H1 (cell line): ENCODE data around the gene S100A13. TPM values are rescaled to one million over a fixed set of nuclear protein-coding genes. Genes with fewer than 3 reads are reported as not detected.
"Not testable (repeated sequence)": the region's sequence is repeated elsewhere in the genome, so short reads cannot be mapped to it uniquely, and the experiment has no call there.

ENCODE experiments used
- CTCF ChIA-PET: fragments of 300-600 bp; sonication (Branson Sonifier 250); formaldehyde crosslinking; loops from one replicate; lab custom pipeline; 2021; ENCODE audit not compliant: partially characterized antibody; lab: Charles Lee
- POLR2A ChIA-PET: fragments of 300-600 bp; sonication (Branson Sonifier 250); formaldehyde crosslinking; loops from one replicate; lab custom pipeline; 2021; ENCODE audit warnings: inconsistent platforms; ENCODE audit not compliant: partially characterized antibody; lab: Charles Lee
- DNase-seq, 2 experiments: peaks; one replicate each; pipeline versions ENCODE4 v3.0.0 to v3.0.0-alpha.2; 2010 to 2022; ENCODE audit warnings: low spot score in 2 of 2, low read depth in 1 of 2, mixed read lengths in 1 of 2
- FAIRE-seq: peaks from 2 replicates; lab custom pipeline; 2011; peaks lifted over from hg19 to GRCh38; lab: Jason Lieb, UNC
- H2AFZ ChIP-seq: 2 replicates; pipeline ENCODE4 v1.8.1; 2012; ENCODE audit warnings: low read length, inconsistent platforms
- H2AK5ac ChIP-seq: 2 replicates; pipeline ENCODE4 v1.6.1; 2013; ENCODE audit warnings: low read depth, low read length
- H2BK120ac ChIP-seq: replicated peaks from 2 replicates; pipeline ENCODE3; 2013; ENCODE audit warnings: low read depth, low read length, inconsistent platforms
- H2BK12ac ChIP-seq: 2 replicates; pipeline ENCODE4 v1.6.1; 2013; ENCODE audit warnings: low read depth, low read length
- H2BK15ac ChIP-seq: 2 replicates; pipeline ENCODE4 v1.6.1; 2013; ENCODE audit warnings: low read length
- H2BK20ac ChIP-seq: 2 replicates; pipeline ENCODE4 v1.6.1; 2013; ENCODE audit warnings: low read length
- H2BK5ac ChIP-seq: 2 replicates; pipeline ENCODE4 v1.6.1; 2013; ENCODE audit warnings: low read depth, low read length
- H3K14ac ChIP-seq: 2 replicates; pipeline ENCODE4 v1.6.1; 2013; ENCODE audit warnings: inconsistent platforms; ENCODE audit not compliant: insufficient read length
- H3K18ac ChIP-seq: 2 replicates; pipeline ENCODE4 v1.6.1; 2013; ENCODE audit warnings: low read length; ENCODE audit errors: extremely low read depth
- H3K23ac ChIP-seq: 2 replicates; pipeline ENCODE4 v1.6.1; 2013; ENCODE audit warnings: inconsistent platforms; ENCODE audit not compliant: insufficient read length
- H3K23me2 ChIP-seq: 2 replicates; pipeline ENCODE4 v1.6.1; 2013; ENCODE audit warnings: low read depth, low read length
- H3K27ac ChIP-seq: 2 replicates; pipeline ENCODE4 v1.6.1; 2011; ENCODE audit warnings: low read depth, low read length, inconsistent platforms
- H3K27me3 ChIP-seq, 4 experiments: replicated peaks in 1 of 4; 1 replicate in 1 of 4; 2 replicates in 3 of 4; pipeline versions ENCODE4 v1.6.1 to v1.8.1; 2011 to 2013; ENCODE audit warnings: low read length in 3 of 4, mild to moderate bottlenecking in 3 of 4, inconsistent platforms in 2 of 4, mixed read lengths in 2 of 4, moderate library complexity in 1 of 4; ENCODE audit not compliant: control insufficient read depth in 3 of 4, insufficient read depth in 3 of 4; ENCODE audit errors: extremely low read depth in 1 of 4
- H3K36me3 ChIP-seq, 4 experiments: 2 replicates each; pipeline versions ENCODE4 v1.6.1 to v1.8.1; 2011 to 2013; ENCODE audit warnings: mild to moderate bottlenecking in 4 of 4, low read length in 3 of 4, moderate library complexity in 2 of 4, control low read depth in 1 of 4, inconsistent platforms in 1 of 4; ENCODE audit not compliant: insufficient read depth in 4 of 4, control insufficient read depth in 2 of 4
- H3K4ac ChIP-seq: replicated peaks from 2 replicates; pipeline ENCODE3; 2013; ENCODE audit warnings: low read length, low read depth, mixed read lengths, inconsistent platforms; ENCODE audit not compliant: insufficient read length
- H3K4me1 ChIP-seq, 4 experiments: replicated peaks in 1 of 4; 1 replicate in 1 of 4; 2 replicates in 3 of 4; pipeline versions ENCODE4 v1.6.1 to v1.8.1; 2011 to 2013; ENCODE audit warnings: low read length in 3 of 4, inconsistent platforms in 2 of 4, mixed read lengths in 1 of 4; ENCODE audit not compliant: insufficient read depth in 4 of 4, control insufficient read depth in 3 of 4
- H3K4me2 ChIP-seq, 2 experiments: 2 replicates each; pipeline versions ENCODE4 v1.6.1 to v1.8.1; 2011 to 2013; ENCODE audit warnings: low read depth in 2 of 2, low read length in 2 of 2, control low read depth in 1 of 2, inconsistent platforms in 1 of 2, mild to moderate bottlenecking in 1 of 2; ENCODE audit not compliant: insufficient read depth in 1 of 2
- H3K4me3 ChIP-seq, 4 experiments: fragments of 200-600, 300-600 bp in 1 of 4; sonication (generic), shearing (Covaris generic), sonication (Bioruptor Twin) in 1 of 4; 2 replicates each; pipeline versions ENCODE4 v1.5.1 to v1.8.1; 2011 to 2016; ENCODE audit warnings: low read length in 4 of 4, low read depth in 3 of 4, control low read depth in 2 of 4, inconsistent platforms in 2 of 4, mild to moderate bottlenecking in 2 of 4, mixed read lengths in 1 of 4, moderate library complexity in 1 of 4; ENCODE audit not compliant: insufficient read depth in 2 of 4; ENCODE audit errors: extremely low read depth in 1 of 4
- H3K56ac ChIP-seq: replicated peaks from 2 replicates; pipeline ENCODE3; 2013; ENCODE audit warnings: low read depth, mild to moderate bottlenecking, mixed read lengths, low read length, inconsistent platforms; ENCODE audit not compliant: insufficient read length
- H3K79me1 ChIP-seq: 2 replicates; pipeline ENCODE4 v1.6.1; 2013; ENCODE audit warnings: low read depth, low read length, control low read depth
- H3K79me2 ChIP-seq, 2 experiments: 2 replicates each; pipeline versions ENCODE4 v1.6.1 to v1.8.1; 2012 to 2013; ENCODE audit warnings: low read length in 2 of 2, mild to moderate bottlenecking in 2 of 2, inconsistent platforms in 1 of 2; ENCODE audit not compliant: insufficient read depth in 2 of 2, control insufficient read depth in 1 of 2
- H3K9ac ChIP-seq, 4 experiments: replicated peaks in 1 of 4; 1 replicate in 1 of 4; 2 replicates in 3 of 4; pipeline versions ENCODE4 v1.6.1 to v1.8.1; 2011 to 2013; ENCODE audit warnings: low read depth in 3 of 4, low read length in 3 of 4, control low read depth in 2 of 4, mild to moderate bottlenecking in 2 of 4, moderate library complexity in 2 of 4, inconsistent platforms in 1 of 4; ENCODE audit errors: extremely low read depth in 1 of 4
- H3K9me3 ChIP-seq, 2 experiments: 2 replicates each; pipeline versions ENCODE4 v1.6.1 to v1.8.1; 2012 to 2013; ENCODE audit warnings: mild to moderate bottlenecking in 2 of 2, moderate library complexity in 2 of 2, control low read depth in 1 of 2, inconsistent platforms in 1 of 2, low read depth in 1 of 2, low read length in 1 of 2, mixed read lengths in 1 of 2; ENCODE audit not compliant: insufficient read depth in 2 of 2
- H4K20me1 ChIP-seq, 2 experiments: replicated peaks in 1 of 2; 2 replicates each; pipeline versions ENCODE3 to v1.8.1; 2011 to 2013; ENCODE audit warnings: inconsistent platforms in 2 of 2, low read length in 2 of 2, mild to moderate bottlenecking in 1 of 2; ENCODE audit not compliant: insufficient read depth in 2 of 2, control insufficient read depth in 1 of 2
- H4K5ac ChIP-seq: 2 replicates; pipeline ENCODE4 v1.6.1; 2013; ENCODE audit warnings: low read length, low read depth, mixed read lengths, inconsistent platforms; ENCODE audit not compliant: insufficient read length
- H4K8ac ChIP-seq: 2 replicates; pipeline ENCODE4 v1.8.0; 2013; ENCODE audit warnings: mild to moderate bottlenecking, moderate library complexity, low read length, inconsistent platforms; ENCODE audit not compliant: insufficient read depth; ENCODE audit errors: extremely low read depth
- H4K91ac ChIP-seq: replicated peaks from 2 replicates; pipeline ENCODE3; 2013; ENCODE audit warnings: low read length, mixed read lengths, inconsistent platforms; ENCODE audit not compliant: insufficient read length
- WGBS, 2 experiments: shearing (Covaris generic) in 1 of 2; methylation state at CpG; one replicate each; pipeline versions ENCODE4 v1.1.6 to v1.1.7; 2013 to 2015; ENCODE audit warnings: low lambda C conversion rate in 2 of 2, mixed read lengths in 2 of 2, inconsistent platforms in 1 of 2, low coverage in 1 of 2, missing lambda C conversion rate in 1 of 2; ENCODE audit not compliant: insufficient replicate concordance in 2 of 2, insufficient coverage in 1 of 2, insufficient read length in 1 of 2; ENCODE audit errors: extremely low coverage in 1 of 2, missing lambda C conversion rate in 1 of 2; 5-methylcytosine and 5-hydroxymethylcytosine counted together
- polyA plus RNA-seq, 7 experiments: library from polyadenylated mRNA; depleted of rRNA in 3 of 7; stranded (reverse) in 5 of 7; unstranded in 2 of 7; fragments of >200 nt in 5 of 7; fragments of 200-250 nt in 2 of 7; gene quantifications; 1 replicate in 5 of 7; 2 replicates in 1 of 7; 4 replicates in 1 of 7; pipeline versions ENCODE4 v1.2.1 to v1.2.3, GENCODE V29; 2011 to 2013; ENCODE audit warnings: missing spikeins in 2 of 7, mixed read lengths in 2 of 7
- total RNA-seq: library from RNA; stranded (reverse); fragmentation: NEBNext Ultra II Directional; extraction: Animal tissue kit (Norgen Biotek cat#: 25700); gene quantifications from 2 replicates; pipeline ENCODE4 v1.2.1, GENCODE V29; 2021

S100A13 gene
- total and polyA plus RNA-seq, 2 of the 8 experiments (the other 6 are each of a cell fraction or from before 2014, with no cell fraction given) = 63.6 to 127 TPM

DNA sequence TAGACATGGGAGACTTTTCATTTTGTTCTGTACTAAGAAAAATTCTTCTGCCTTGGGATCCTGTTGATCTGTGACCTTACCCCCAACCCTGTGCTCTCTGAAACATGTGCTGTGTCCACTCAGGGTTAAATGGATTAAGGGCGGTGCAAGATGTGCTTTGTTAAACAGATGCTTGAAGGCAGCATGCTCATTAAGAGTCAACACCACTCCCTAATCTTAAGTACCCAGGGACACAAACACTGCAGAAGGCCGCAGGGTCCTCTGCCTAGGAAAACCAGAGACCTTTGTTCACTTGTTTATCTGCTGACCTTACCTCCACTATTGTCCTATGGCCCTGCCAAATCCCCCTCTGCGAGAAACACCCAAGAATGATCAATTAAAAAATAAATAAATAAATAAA, 43.8 kb downstream of the S100A13 start:
- H2BK12ac ChIP-seq, H3K4me1 ChIP-seq, H3K23ac ChIP-seq, H2BK5ac ChIP-seq, FAIRE-seq, CTCF ChIA-PET, DNase-seq, H3K9me3 ChIP-seq, H3K23me2 ChIP-seq, H4K5ac ChIP-seq, H3K79me1 ChIP-seq, H2AK5ac ChIP-seq, H2AFZ ChIP-seq, H4K20me1 ChIP-seq, H3K4ac ChIP-seq, H2BK120ac ChIP-seq, H3K36me3 ChIP-seq, H3K79me2 ChIP-seq, H2BK20ac ChIP-seq, H4K91ac ChIP-seq, H3K18ac ChIP-seq, H3K4me3 ChIP-seq, H3K14ac ChIP-seq, H4K8ac ChIP-seq, H2BK15ac ChIP-seq, H3K27me3 ChIP-seq, H3K9ac ChIP-seq, H3K56ac ChIP-seq, H3K27ac ChIP-seq, H3K4me2 ChIP-seq: not testable (repeated sequence)
- WGBS, 2 experiments = 69% methylated on average over 2 of the region's 3 CpGs; no CpG with 5 or more reads in 1 of the 2 experiments
- POLR2A ChIA-PET = interaction anchor here (1.8 kb wide), 1 partner anchor 48 kb away, joined by 3 read pairs; the partner anchor contains the start of gene S100A6

DNA sequence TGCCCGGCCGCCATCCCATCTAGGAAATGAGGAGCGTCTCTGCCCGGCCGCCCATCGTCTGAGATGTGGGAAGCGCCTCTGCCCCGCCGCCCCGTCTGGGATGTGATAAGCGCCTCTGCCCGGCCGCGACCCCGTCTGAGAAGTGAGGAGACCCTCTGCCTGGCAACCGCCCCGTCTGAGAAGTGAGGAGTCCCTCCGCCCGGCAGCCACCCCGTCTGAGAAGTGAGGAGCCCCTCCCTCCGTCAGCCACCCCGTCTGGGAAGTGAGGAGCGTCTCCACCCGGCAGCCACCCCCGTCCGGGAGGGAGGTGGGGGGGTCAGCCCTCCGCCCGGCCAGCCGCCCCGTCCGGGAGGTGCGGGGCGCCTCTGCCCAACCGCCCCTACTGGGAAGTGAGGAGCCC, 44.5 kb downstream of the S100A13 start:
- H3K18ac ChIP-seq, POLR2A ChIA-PET, H2AFZ ChIP-seq, H4K8ac ChIP-seq, H2BK20ac ChIP-seq, H4K91ac ChIP-seq, H3K4me1 ChIP-seq, FAIRE-seq, H3K4ac ChIP-seq, H3K79me1 ChIP-seq, H3K79me2 ChIP-seq, H3K56ac ChIP-seq, H3K4me3 ChIP-seq, H3K27me3 ChIP-seq, H3K9me3 ChIP-seq, CTCF ChIA-PET, H3K23me2 ChIP-seq, H2BK120ac ChIP-seq, H4K20me1 ChIP-seq, H3K4me2 ChIP-seq, H3K27ac ChIP-seq, H2BK5ac ChIP-seq, H2BK12ac ChIP-seq, DNase-seq, H3K14ac ChIP-seq, H3K9ac ChIP-seq, H2BK15ac ChIP-seq, H3K36me3 ChIP-seq, H2AK5ac ChIP-seq, H3K23ac ChIP-seq, H4K5ac ChIP-seq: not testable (repeated sequence)
- no CpG with 5 or more reads among the region's 34 CpGs for WGBS, 2 experiments
